Activated CD4-positive, alpha-beta T cell treated with anti-CD3 and anti-CD28 coated beads for 24 hours (primary cell): ENCODE measurements around the gene JAM3.

Source experiments
- DNase-seq, 2 donors: peaks; one replicate each; pipeline ENCODE4 v3.0.0-alpha.2; 2020; ENCODE audit warnings: low read depth in 2 of 2

JAM3 gene

GRCh38 chr11:134068829-134069425, at the start of gene JAM3:
TSS of gene JAM3 (plus strand) at chr11:134069072. CDS start at chr11:134069084, 12 bp downstream.
- peak; percentile 95 to 96 for DNase-seq

DNA sequence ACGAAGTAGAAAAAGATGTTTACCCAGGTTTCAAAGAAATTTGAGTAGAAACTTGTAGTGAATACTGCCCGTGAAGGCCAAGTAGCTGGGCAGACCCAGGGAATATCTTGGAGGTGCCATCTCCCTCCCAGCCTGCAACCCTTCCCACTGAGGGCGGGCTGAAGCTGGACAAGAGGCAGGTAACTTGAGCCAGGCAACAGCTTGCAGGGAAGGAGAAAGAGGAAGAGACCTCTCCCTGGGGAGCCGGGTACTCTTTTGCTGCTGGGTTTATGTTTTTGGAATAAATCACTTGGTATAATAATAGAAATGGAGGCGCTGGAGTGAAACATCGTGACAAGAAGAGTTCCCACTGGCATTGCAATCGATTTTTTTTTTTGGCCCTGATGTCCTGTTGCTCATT, 49.4 kb upstream of the JAM3 start:
- DNase-seq, result no peak

DNA sequence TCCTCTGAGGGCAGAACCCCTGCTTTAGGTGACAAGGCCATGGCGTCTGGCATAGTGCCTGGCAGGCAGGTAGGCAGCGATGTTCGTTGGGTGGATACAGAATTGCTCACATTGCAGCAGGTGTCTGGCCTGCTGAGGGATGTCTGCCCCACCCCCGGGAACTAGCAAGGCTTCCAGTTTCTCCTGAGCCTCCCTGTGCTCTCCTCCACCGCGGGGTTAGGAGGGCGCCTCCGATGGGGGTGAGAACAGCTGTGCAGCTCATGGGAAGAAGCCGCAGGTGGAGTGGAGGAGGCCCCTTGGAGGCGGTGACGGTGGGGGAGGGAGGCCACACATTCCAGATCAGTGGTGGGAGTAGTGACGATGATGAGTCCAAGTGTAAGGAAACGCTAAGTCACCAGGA, 48.3 kb upstream of the JAM3 start:
- no peak for DNase-seq

GRCh38 chr11:134021326-134021725, 47.5 kb upstream of the JAM3 start:
- DNase-seq, result no peak

DNA sequence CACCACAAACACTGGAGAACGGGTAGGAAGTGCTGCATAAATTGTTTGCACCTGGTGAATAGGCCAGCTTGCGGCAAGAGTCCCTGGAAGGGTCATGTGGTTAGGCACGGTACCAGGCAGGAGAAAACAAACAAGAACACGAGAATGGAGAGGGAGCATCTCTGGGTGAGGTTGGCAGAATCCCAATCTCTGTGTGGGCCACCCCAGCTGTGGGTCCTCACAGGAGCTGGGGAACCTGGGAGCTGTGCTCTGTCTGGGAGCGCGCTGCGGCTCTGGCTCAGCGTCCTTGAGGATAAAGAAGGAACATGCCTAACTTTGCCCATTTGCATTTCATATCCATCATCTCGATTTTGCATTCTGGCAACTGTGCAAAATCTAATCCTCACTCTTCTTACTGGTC, 46.1 kb upstream of the JAM3 start:
- DNase-seq, result no peak

DNA sequence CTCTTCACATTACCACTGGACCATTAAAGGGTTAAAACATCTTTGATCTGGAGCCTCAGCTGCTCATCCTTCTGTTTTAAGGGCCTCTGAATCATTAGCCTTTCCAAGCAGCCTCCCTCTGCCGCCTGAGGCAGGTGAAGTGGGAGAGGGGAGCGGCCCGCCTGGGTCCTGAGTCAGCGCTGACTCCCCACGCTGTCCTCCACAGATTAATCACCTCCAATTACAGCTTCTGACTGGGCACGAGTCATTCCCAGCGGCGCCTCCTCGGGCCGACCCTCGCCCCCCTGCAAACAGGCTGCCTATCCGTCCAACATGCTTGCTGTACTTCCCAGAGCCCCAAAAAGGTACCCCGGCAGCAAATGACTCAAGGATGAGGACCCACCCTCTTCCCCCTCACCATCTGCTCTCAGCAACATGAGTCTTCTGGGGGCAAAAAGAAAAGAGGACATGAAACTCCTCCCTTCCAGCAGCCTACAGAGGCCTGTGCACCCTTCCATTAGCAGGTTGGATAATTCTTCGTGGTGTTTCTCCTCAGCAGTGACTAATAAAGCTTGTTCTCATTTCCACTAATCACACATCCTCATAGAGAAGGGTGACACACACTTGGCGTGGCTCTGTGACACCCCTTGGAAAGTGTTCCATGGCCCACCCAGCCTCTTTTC, 44.3 kb upstream of the JAM3 start:
- no peak for DNase-seq

GRCh38 chr11:134025082-134025429, 43.8 kb upstream of the JAM3 start:
- no peak for DNase-seq

DNA sequence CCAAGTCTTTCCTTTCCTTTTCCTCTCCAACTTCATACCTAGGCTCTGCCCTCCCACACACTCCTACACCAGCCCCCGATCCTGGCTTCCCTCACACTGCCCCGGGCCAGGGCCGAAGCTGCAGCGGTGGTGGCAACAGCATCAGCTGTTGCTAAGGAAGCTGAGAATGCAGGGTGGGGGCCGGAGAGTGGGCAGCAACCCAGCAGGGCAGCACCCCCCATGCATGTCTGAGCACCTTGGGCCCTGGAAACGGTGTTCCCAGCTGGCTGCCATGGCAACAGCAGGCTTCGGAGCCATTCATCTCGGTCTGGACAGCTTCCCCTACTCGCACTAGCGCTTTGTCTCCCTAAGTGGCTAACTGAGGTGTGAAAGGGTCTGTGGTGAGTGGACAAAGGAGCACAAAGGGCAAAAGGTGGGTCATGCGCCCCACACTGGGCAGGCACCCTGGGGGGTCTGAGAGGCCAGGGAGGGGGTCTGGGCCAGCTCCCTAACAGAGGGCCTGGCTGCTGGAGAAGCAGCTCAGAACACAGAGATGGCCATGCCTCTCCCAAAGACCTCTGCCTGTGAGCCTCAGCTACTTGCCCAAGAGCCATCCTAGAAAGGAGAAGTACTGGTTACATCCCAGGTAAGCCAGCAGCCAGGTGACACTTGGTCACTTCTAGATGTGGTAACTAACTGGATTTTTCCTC, 42.1 kb upstream of the JAM3 start:
- DNase-seq, result no peak

GRCh38 chr11:134027671-134028070, 41.2 kb upstream of the JAM3 start:
- no peak for DNase-seq

DNA sequence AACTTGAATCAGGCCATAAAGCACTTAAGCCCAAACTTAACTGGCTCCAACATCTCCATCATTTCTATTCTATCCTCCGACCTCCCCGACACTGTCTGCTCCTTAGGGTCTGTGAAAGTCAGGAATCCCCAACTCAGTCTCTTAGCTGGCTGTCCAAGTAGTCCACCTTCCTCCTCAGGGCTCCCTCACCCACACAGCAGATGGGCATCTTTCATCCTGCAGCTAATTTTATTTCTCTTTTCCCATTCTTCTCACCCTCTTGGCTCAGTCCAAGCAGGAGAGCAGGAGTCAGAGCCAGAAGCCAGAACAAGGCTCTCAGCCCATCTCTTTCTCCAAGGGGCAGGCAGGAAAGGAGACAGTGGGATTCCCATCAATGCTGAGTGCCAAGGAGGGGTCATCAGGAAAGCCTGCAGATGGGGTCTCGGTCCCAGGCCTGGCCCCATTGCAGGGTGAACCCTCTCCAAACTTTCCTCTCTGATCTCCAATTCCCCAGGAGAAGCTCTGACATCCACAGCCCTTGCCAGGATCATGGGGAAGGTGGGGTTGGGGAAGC, 40.4 kb upstream of the JAM3 start:
- DNase-seq, result no peak

DNA sequence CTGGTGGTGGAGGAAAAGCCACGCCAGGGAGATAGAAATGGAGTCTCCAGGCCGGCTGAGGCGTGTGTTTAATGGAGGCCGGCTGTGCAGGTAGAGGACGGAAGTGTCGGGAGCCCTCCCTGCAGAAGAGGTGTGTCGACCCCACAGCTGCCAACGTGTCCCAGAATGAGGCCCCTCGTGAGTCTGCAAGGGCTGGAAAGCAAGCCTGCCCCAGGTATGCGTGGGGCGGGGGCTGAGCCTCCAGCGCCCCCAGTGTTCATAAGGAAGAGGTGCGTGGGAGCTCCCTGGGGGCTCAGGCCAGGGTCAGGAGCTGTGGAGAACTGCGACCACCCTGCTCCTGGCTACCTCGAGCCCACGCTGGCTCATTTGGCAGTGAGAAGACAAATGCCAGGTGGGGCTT, 38.0 kb upstream of the JAM3 start:
- DNase-seq, result no peak

GRCh38 chr11:134032043-134032442, 36.8 kb upstream of the JAM3 start:
- DNase-seq, result no peak

GRCh38 chr11:134032501-134033091, 36.3 kb upstream of the JAM3 start:
- no peak for DNase-seq

DNA sequence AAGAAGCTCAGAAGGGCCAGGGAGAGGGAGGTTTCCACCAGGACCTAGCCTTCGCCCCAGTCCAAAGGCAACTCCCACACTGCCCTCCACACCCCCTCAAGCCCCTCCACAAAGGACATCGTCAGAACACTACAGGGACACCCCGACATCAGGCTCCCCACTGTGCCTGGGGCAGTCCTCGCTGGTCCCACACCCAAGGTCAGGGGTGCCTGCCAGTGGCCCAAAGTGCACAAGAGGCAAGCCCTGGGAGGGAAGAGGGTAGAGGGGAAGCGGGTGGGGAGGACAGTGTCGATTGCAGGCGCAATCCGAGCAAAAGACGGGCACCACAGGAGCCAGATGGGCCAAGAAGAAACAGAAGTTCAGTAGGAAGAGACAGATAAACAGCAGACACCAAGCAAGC, 35.6 kb upstream of the JAM3 start:
- no peak for DNase-seq

DNA sequence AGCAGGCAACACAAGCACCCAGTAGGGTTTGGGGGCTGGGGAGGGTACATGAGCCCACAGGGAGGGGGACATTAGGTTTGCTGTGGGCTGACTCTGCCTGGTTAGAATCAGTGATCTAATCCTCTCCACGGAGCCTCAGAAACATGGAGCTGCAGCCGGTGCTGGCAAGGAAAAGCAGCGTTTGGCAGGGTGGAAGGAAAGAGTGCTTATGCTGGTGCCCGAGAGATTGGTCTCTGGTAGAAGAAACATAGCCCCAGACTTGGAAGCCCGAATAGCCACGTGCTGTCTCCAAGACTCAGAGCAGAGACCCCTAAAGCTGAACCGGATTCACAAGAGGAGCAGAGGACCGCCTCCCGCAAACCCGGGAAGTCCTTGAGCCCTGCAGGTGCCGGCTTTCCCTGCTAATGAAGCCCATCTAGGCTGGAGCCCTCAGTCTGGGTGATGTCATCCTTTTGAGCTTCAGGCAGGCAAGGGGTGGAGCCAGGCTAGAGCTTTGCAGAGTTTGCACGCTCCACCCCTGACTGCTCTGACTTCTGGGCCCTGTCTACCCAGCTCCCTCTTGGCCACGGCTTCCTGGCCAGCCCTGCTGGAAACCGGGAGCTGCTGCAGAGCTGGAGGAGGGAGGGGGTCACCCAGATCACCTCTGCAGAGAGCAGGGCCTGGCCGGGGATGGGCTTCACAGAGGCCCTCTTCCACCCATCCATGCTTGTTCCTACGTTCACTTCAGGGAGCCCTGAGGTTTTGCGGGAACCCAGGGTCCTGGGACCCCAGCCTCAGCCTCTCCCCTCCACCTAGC, 35.0 kb upstream of the JAM3 start:
- DNase-seq, result peak; percentile 41 to 49

DNA sequence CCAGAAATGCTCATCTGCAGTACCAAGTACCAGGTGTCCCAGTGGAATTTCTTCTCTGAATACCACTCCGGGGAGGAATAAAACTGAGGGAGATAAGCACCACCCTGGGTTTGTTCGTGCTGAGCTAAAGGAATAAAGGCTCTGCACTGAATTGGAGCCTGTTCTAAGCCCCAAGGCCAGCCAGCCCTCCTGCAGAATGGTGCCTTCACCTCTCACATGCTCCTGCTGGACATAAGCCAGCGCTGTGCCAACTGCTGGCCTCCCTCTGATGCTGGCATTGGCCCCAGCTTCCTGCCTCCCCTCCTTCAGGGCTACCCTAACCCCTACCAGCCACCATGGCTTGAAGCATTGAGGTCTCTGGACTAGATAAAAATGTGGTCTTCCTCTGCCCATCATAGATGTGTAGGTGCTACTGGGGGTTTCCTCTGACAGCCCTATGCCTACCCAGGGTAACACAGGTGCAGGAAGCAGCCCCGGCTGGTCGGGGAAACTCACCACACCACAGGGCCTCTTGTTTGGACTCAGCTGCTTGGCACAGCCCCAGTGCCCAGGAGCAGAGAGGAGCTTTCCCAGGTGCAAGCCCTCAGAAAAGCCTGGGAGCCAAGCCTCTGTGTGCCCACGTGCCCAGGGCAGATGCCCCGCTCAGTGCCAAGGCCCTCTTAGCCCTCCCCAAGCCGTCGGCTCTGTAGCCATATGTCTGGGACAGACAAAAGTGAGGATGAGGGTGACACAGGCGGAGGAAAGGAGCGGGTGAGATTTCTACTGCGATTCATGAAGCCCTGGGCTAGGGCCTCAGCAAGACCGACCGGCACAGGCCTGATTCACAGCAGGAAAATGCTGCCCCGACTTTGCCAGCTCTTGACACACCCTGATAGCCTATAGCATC, 34.1 kb upstream of the JAM3 start:
- DNase-seq, result no peak

- DNase-seq, result no peak
Measured at GRCh38 chr11:134036492-134037045, 32.3 kb upstream of the JAM3 start.

GRCh38 chr11:134037046-134037908, 31.6 kb upstream of the JAM3 start:
- peak in 1 of 2 donors; percentile 46 for DNase-seq

DNA sequence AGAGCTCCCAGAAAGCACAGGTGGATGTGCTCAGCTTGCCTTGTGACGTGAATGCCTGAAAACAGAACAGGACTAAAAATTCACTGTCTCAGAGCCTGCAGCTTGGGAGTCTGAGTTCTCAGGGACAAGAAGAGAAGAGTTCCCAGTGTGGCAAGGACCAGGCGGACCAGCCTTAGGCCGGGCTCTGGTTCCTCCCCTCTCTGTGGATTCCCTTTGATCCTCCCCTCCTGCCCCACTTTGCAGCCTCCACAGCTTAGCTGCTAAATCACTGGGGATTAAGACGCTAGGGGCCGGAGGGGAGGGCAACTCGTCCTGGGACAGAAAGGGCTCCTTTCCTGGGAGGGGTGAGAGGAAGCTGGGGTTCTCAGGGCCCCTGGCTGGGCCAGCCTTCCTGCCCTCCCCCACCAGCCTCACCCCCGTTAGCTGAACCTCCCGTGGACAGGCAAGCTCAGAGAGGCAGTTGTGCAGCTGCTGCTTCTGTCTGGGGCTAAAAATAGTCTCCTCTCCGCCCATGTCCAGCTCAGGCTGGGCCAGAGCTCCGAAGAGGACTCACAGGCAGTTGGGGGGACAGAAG, 29.9 kb upstream of the JAM3 start:
- DNase-seq, result no peak
